HG03108 (cell line): ENCODE measurements around the gene MYO16.

ENCODE experiments used
- ATAC-seq: cut with Tn5 transposase; IDR thresholded peaks from one replicate; pipeline ENCODE4 v1.9.1; 2021; ENCODE audit warnings: moderate library complexity; ENCODE audit not compliant: unreplicated experiment

MYO16 gene

GRCh38 chr13:108925070-108925469, 295.7 kb downstream of the MYO16 start:
- ATAC-seq, result no peak

GRCh38 chr13:108926862-108927261, 297.5 kb downstream of the MYO16 start:
- no peak for ATAC-seq

DNA sequence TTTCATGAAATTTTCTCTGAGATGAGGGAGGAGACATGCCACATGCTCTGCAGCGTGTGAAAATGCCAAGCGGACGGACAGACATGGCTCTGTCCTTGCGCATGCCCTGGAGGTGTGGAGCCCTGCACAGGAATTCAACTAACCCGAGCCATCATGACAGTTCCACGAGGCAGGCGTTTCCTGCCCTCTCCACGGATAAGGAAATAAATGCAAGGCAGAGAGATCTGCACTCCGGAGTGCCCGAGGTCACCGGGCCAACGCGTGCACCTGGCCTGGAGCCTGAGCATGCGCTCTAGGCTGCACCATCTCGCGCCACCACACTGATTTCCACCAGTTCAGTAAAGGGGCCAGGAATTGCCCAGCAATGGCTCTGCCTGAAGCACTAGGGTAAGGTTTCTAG, 298.2 kb downstream of the MYO16 start:
- ATAC-seq, result no peak

DNA sequence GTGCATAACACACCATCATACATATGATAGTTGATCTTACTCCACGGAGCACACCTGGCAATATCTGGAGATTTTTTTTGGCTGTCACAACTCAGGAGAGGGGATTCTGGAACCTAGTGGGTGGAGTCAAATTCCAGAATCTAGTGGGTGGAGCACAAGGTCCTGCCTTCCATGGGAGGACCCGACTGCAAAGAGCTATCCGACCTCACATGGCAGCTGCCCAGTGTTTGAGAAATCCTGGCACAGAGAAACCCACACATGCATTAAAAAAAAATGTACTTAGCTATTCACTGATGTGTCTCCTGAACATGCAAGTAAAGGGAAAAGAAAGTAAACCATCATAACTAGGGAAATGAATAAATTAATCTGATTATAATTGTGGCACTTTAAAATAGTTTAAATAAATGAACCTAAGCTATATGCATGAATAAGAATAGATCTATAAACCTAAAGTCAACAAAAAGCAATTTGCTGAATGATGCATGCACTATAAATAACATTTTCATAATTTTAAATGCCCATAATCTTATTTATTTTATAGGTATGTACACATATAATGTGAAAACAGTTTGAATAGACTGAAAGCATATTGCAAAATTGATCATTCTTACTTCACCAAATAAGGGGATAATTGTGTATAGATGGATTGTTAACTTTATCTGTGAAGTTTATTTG, 300.3 kb downstream of the MYO16 start:
- no peak for ATAC-seq

DNA sequence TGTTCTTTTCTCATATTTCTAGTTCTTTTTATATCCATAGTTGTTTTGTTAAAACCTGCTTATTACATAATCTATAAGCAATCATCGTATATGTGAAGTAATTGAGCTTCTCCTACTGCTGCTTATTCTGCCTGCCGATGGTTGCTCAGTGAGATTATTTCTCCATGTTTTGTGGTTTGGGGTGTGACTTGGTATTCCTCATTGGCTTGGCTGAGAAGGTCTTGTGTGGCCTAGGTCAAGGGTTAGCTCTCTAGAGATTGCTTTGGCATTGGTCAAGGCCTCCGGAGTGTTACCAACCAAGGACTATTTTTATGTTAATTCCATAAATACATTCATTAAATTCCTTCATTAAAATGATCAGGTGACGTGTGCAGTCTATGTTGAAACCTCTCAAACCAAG, 302.8 kb downstream of the MYO16 start:
- no peak for ATAC-seq

DNA sequence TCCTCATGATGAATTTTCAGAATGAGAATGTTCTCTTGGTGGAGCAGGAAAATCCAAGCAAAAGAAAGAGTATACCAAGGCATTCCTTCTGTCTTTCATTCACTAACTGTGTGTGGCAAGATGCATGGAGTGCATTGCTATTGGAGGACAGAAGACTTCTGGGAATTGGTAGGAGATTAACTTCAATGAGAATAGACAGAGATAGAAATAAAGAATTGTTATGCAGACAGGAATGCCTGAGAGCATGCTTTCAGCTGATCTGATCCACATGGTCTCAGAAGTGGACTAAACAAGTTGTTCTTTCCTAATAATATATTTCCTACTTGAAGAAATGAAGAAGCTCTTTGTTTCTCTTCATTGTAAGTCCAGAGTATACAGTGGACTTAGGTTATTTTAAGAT, 303.6 kb downstream of the MYO16 start:
- ATAC-seq, result no peak

DNA sequence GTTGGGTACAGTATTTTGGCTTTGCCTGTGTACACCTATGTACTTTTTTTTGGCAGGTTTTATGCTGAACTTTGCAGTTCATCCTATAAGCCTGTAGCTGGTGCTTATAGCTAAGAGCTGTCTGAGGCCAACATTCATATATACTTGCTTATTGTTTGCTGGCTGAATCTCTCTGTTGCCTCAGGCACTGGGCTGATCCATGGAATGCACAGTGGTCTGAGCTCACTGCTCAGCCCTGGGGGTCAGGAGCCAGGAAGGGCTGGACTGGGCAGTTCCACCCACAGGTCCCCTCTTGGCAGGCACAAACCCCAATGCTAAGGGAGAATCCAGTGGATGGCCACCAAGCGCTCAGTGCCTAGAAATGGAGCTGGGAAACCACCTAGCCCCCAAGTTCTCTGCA, 308.7 kb downstream of the MYO16 start:
- no peak for ATAC-seq

DNA sequence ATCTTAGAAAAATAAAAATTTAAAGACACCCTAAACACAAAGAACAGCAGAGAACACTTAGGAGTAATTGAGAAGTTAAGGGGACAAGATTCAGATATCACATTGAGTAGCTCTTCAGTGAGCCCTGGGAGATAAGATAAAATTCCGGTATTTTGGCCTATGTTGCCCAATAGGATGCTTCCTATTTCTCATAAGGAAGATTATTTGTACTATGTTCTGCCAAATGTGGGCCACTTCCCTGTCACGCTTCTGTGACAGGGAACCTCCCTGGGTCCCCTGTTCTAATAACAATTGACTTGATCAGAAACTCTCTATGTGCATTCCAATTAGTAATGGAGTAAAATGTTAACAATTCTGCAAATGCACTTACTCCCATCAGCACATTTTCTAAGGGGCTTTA, 310.7 kb downstream of the MYO16 start:
- no peak for ATAC-seq

GRCh38 chr13:108943842-108944241, 314.4 kb downstream of the MYO16 start:
- no peak for ATAC-seq

DNA sequence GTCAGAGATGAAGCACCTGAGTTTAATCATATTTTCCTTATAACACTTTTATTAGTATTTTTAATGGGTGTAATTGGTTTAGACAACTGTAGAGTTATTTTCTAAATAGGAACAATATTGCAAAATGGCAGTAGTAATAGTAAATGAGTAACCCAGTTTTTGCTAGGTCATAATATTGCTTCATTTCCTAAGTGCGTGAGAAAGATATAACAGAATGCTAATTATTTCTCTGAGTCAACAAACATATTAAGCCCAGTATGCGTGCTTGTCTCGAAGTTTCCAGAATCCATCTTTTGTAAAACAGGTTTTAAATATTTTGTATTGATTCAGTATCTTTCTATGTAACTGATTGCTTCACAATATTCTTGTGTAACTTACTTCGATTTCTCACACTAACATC, 315.3 kb downstream of the MYO16 start:
- ATAC-seq, result no peak

DNA sequence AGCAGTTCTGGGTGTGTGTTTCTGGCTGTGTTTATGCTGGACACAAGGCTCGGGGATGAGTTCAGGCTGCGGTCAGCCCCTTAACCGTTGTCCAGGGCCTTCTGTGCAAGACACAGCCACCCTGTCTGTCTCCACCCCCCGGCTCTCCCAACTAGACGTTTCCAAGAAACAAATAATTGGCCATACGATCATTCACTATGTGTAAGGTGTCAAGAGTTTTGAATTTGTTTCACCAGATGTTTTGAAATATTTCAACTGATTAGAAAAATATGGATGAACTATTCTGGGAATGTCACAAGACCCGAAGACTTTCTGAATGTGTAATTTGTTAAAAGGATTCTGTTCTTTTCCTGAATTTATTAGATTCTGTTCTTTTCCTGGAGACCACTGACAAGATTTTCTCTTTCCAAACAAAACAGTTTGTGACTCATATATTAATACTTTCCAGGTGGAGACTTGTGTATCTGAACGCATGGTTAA, 318.2 kb downstream of the MYO16 start:
- ATAC-seq, result no peak

DNA sequence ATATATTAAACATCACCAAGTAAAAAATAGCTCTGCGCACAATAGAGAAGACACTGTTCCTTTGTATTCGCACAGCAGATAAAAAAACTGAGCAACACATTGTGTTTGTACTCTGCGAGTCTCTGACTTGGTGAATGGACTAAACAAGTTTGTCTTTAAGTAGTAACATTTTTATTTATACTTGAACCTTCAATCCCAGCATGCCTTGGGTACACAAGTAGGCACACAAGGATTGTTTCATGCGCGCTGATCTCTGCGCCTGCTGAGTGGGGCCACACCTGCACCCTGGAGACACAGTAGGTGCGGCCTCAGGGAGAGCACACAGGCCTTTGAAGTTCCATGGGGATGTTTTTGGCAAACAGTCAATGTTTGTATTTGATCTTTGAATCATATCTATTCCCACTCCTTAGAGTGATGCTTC, 318.9 kb downstream of the MYO16 start:
- ATAC-seq, result no peak

DNA sequence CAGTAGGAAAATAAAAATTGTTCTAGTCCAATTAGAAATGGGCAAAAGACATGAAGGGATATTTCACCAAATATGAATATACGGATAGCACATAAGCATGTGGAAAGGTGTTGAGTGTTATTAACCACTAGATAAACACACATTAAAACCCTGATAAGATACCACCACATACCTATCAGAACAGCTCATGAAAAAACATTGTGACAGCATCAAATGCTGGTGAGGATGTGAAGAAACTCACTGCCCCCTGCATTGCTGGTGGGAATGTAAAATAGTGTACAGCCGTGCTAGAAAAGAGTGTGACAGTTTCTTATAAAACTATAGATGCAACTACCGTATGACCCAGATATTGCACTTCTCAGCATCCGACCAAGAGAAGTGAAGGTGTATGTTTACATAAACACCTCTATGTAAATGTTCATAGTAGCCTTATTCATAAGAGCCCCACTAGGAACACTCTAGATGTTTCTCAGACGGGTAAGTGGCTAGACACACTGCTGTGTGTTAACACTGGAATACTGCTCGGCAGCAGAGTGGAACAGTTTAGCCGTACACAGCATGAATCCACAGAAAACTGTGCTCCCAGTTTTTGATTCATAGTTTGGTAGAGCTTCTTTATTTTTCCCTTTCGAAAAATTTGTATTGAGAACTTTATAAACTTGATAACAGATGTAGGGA, 321.1 kb downstream of the MYO16 start:
- ATAC-seq, result no peak

- no peak for ATAC-seq
These were observed 326.3 kb downstream of the MYO16 start for GRCh38 chr13:108955741-108956140.

DNA sequence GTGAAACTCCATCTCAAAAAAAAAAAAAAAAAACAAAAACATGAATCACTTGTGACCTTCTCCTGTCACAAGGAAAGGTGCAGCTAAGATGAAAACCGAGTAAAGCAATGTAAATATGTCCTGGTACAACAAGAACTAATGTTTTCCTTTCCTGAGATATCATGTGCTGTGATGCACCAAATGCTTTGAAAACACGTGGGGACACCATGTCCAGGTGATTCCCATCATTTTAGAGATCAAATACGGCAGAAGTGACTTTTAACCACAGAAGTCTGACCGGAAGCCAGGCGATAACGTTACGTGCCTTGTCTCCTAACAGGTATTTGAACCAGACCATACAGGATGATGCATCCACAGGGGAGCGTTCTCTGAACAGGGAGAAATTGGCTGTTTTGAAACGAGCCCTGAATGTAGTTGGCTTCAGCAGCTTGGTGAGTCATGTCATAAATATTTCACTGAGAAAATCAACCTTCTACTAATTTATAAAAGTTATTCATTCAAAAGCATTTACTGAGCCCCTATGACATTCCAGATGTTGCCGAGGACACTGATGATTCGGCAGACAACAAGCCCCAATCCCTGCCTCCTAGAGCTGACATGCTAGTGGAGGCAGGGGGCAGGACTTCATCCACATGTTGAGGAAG, 328.1 kb downstream of the MYO16 start:
- no peak for ATAC-seq

DNA sequence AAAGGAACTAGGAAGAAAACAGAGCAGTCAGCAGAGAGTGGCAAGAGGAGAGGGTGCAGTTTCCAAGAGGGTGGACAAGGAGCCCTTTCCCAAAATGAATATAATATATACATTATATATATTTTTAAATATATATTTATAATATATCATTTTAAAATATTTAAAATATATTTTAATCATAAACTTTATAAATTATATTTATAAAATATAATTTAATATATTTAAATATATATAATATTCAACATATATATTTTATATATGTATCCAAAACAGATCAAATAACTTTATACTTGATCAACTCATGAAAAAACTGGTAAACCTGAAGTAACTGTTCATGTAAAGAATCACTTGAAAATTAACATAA, 328.6 kb downstream of the MYO16 start:
- ATAC-seq, result no peak

GRCh38 chr13:108959234-108959633, 329.8 kb downstream of the MYO16 start:
- no peak for ATAC-seq

- ATAC-seq, result no peak
These were observed 330.6 kb downstream of the MYO16 start for GRCh38 chr13:108960006-108960405.

DNA sequence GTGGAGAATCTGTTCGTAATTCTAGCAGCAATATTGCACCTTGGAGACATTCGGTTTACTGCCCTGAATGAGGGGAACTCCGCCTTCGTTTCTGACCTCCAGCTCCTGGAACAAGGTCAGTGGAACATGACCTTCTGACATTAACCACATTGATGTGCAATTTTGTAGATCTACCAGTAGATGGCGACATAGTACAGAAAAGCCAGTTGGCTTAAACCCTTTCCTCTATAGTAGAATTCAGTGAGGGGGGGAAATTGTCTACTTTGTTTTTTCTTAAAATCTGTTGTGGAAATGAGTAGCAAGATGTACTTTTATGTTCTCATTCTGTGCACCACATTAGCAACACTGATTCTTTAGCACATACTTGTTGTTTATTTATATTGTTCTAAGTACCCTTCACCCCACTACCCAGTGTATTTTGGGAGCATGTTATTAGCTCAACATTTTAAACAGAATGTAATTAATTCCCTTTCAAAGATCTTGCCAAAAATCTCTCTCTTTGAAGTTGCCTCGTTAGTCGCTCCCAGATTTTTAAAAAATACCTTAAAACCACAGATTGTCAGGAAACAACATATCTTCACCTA, 332.2 kb downstream of the MYO16 start:
- ATAC-seq, result peak; percentile 77

GRCh38 chr13:108962654-108963053, 333.2 kb downstream of the MYO16 start:
- ATAC-seq, result no peak

- no peak for ATAC-seq
These were observed 333.9 kb downstream of the MYO16 start for GRCh38 chr13:108963276-108963810.
